ENCODE data around the gene TYMS. TPM values are rescaled to one million over a fixed set of nuclear protein-coding genes. Genes with fewer than 3 reads are reported as not detected.

Gene TYMS
- total RNA-seq, 4 donors from 2014 or later = 0.50 to 6.4 (median 0.65) TPM; not detected in 1

DNA sequence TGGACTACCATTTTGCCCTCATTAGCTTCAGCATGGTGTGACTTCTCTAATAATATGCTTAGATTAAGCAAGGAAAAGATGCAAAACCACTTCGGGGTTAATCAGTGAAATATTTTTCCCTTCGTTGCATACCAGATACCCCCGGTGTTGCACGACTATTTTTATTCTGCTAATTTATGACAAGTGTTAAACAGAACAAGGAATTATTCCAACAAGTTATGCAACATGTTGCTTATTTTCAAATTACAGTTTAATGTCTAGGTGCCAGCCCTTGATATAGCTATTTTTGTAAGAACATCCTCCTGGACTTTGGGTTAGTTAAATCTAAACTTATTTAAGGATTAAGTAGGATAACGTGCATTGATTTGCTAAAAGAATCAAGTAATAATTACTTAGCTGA is 16.3 kb downstream of the TYMS start:
- no peak for DNase-seq (ENCODE audit: low spot score)
- TF ChIP-seq CTCF (IDR thresholded peaks at IDR 0.05) = no peak
- no peak for ATAC-seq (ENCODE audit: low FRiP score)

GRCh38 chr18:675307-675706 is 17.9 kb downstream of the TYMS start:
- ATAC-seq (ENCODE audit: low FRiP score) (no peak), DNase-seq (ENCODE audit: low spot score) (no peak)
- TF ChIP-seq CTCF (IDR thresholded peaks at IDR 0.05) = no peak

DNA sequence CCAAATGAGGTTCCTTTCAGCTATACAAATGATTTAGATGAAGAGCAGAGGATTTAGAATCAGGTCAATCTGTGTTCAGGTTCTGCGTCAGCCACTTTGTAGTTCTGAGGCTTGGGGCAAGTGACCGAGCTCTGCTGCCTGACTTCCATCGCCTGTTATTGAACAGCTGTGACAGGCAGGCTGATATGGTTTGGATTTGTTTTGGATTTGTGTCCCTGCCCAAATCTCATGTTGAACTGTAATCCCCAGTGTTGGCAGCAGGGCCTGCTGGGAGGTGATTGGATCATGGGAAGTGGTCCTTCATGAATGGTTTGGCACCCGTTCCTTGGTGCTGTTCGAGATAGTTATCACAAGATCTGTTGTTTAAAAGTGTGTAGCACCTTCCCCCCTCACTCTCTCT is 18.6 kb downstream of the TYMS start:
- no peak for TF ChIP-seq CTCF (IDR thresholded peaks at IDR 0.05)
- no peak for DNase-seq (ENCODE audit: low spot score)
- ATAC-seq (ENCODE audit: low FRiP score) = no peak

GRCh38 chr18:676736-677135 is 19.3 kb downstream of the TYMS start:
- DNase-seq (ENCODE audit: low spot score) (no peak), ATAC-seq (ENCODE audit: low FRiP score) (no peak)
- no peak for TF ChIP-seq CTCF (IDR thresholded peaks at IDR 0.05)

DNA sequence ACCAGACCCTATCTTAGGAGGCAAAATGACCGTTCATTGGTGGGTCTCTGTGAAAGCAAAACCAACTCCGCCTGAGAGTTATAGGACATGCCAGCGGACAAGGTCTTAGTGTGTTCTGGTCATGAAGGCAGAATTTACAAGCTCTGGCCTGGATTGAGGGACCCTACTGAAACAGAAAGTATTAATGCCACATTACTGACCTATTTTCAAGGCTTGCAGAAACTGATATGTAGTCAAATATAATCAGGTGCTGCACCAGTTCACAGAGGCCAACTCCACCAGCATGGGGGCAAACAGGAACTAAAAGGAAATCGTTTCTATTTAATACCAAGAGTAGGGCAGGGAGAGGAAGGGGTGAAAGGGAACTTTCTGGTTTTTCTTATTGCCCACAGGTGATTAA is 19.7 kb downstream of the TYMS start:
- no peak for TF ChIP-seq CTCF (IDR thresholded peaks at IDR 0.05)
- ATAC-seq (ENCODE audit: low FRiP score) (no peak), DNase-seq (ENCODE audit: low spot score) (no peak)

GRCh38 chr18:677951-678381 is 20.5 kb downstream of the TYMS start:
- DNase-seq (ENCODE audit: low spot score) (no peak), ATAC-seq (ENCODE audit: low FRiP score) (no peak)
- no peak for TF ChIP-seq CTCF (IDR thresholded peaks at IDR 0.05)

GRCh38 chr18:678482-679182 is 21.2 kb downstream of the TYMS start:
- TF ChIP-seq CTCF (IDR thresholded peaks at IDR 0.05) = no peak
- ATAC-seq (ENCODE audit: low FRiP score) (no peak), DNase-seq (ENCODE audit: low spot score) (no peak)

Measured in omental fat pad (tissue), 4 donors.